Measurements from ENCODE around the gene TNK1.

TNK1 gene

DNA sequence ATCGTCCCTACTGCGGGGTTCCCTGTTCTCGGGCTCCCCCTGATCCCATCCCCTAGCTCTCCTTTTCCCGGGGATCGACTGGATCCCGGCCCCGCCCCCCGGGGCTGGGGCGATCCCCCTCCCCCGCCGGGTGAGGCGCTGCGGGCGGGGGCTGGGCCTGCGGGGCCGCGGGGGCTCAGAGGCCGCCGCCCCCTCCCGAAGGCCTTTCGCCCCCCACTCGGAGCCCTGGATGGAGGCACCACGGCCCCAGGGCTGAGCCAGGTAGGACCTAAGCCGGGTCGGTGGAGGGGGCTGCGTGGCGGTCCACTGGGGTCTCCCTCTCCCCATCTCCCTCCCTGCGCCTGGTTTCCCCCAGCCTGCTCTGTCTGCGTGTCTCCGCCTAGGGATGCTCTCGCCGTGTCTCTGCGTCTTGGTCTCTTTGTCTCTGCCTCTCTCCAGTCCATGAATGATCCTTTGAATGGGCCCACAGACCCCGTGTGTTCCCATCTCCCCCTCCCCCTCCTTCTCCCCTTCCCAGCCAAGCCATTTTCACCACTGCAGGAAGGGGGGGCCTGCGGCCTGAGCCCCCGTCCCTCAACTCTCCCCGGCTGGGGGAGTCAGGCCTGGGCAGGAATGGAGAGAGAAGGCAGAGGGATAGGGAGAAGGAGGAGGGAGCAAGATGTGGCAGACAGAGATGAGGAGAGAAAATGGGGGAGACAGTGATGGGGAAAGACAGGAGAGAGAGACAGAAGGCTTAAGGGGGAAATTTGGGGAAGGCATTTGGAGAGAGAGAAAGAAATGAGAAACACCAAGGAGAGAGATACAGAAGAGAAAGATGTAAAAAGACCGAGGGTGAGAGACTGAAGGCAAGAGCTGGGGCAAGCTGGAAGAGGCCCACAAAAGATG lies 24.7 kb downstream of the TNK1 start:
- H3K27ac ChIP-seq (ENCODE audit: insufficient read depth in 1 of 2, low read depth in 1 of 2, low read length in 2 of 2, poor library complexity in 1 of 2, severe bottlenecking in 2 of 2): no peak overlapping the region
- H3K9me3 ChIP-seq (ENCODE audit: control extremely low read depth in 1 of 5, control insufficient read depth in 4 of 5, insufficient read depth in 2 of 5, low read depth in 1 of 5, low read length in 4 of 5): no peaks in the 10 kb centered on the region
- H3K4me3 ChIP-seq (ENCODE audit: control insufficient read depth in 1 of 7, extremely low read depth in 1 of 7, insufficient read depth in 4 of 7, low read depth in 2 of 7, low read length in 6 of 7): peak overlapping the region; percentile 20 to 93 (median 82)
- H3K27me3 ChIP-seq (replicated peaks in 2 of 5; ENCODE audit: control insufficient read depth in 4 of 5, insufficient read depth in 5 of 5, low read length in 4 of 5): peaks cover 0 to 5% (median 4%) of the 10 kb centered on the region in 5 experiments
- 22% methylated on average over 25 of the region's 38 CpGs for WGBS (ENCODE audit: insufficient coverage)
- ChIA-PET POLR2A (no interaction called here), CTCF (interaction anchor here (1.0 to 1.5 kb wide), 2 partner anchors 29 to 283 kb away, joined by 3 read pairs; partner anchors contain the start of gene TMEM102)
- DNase-seq: no peak
- peaks cover 0 to 4% (median under 1%) of the 10 kb centered on the region in 4 experiments for H3K36me3 ChIP-seq (ENCODE audit: control insufficient read depth in 4 of 4, insufficient read depth in 4 of 4, low read length in 3 of 4)
- H3K4me1 ChIP-seq (ENCODE audit: control extremely low read depth in 1 of 4, control insufficient read depth in 4 of 4, insufficient read depth in 4 of 4, low read length in 3 of 4): peaks cover 0 to 36% (median 25%) of the 10 kb centered on the region in 4 experiments

DNA sequence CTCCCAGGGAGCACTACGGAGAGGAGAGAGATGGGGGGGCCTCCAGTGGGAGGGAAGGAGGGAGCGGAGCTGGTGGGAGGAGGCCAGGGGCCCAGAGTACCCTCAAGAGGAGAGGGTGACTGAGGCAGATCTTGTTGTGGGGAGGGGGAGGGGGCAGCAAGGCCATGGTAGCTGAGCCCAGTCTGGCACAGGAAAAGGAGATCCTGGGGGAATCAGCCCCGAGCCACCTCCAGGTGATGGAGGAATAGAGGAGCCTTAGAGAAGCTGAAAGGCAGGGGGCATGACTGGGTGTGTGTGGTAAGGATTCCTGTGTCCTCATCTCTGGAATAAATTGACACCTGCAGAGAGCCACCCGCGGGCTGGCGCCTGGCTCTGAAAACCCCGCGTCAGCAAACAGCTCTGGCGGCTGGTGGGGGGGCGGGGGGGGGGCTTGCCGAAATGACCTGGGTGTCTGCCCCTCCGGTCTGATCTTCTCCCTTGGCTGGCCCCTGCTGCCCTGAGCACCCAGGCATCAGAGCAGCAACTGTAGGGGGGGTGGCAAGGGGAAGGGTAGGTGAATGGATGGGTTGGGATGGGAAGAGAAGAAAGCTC lies 25.4 kb downstream of the TNK1 start:
- peaks cover 0 to 2% (median 0%) of the 10 kb centered on the region in 4 experiments for H3K36me3 ChIP-seq (ENCODE audit: control insufficient read depth in 4 of 4, insufficient read depth in 4 of 4, low read length in 3 of 4)
- no peak overlapping the region for H3K27ac ChIP-seq (ENCODE audit: insufficient read depth in 1 of 2, low read depth in 1 of 2, low read length in 2 of 2, poor library complexity in 1 of 2, severe bottlenecking in 2 of 2)
- ChIA-PET CTCF (interaction anchor here (1.0 to 1.5 kb wide), 5 partner anchors 8 to 283 kb away, joined by 3 read pairs; partner anchors contain the start of gene TMEM102), POLR2A (no interaction called here)
- peaks cover 0 to 5% (median 4%) of the 10 kb centered on the region in 5 experiments for H3K27me3 ChIP-seq (replicated peaks in 2 of 5; ENCODE audit: control insufficient read depth in 4 of 5, insufficient read depth in 5 of 5, low read length in 4 of 5)
- H3K4me3 ChIP-seq (ENCODE audit: control insufficient read depth in 1 of 7, extremely low read depth in 1 of 7, insufficient read depth in 4 of 7, low read depth in 2 of 7, low read length in 6 of 7): no peak overlapping the region
- DNase-seq: no peak
- H3K9me3 ChIP-seq (ENCODE audit: control extremely low read depth in 1 of 5, control insufficient read depth in 4 of 5, insufficient read depth in 2 of 5, low read depth in 1 of 5, low read length in 4 of 5): no peaks in the 10 kb centered on the region
- WGBS (ENCODE audit: insufficient coverage): 85% methylated on average over 3 of the region's 12 CpGs
- peaks cover 0 to 36% (median 25%) of the 10 kb centered on the region in 4 experiments for H3K4me1 ChIP-seq (ENCODE audit: control extremely low read depth in 1 of 4, control insufficient read depth in 4 of 4, insufficient read depth in 4 of 4, low read length in 3 of 4)

DNA sequence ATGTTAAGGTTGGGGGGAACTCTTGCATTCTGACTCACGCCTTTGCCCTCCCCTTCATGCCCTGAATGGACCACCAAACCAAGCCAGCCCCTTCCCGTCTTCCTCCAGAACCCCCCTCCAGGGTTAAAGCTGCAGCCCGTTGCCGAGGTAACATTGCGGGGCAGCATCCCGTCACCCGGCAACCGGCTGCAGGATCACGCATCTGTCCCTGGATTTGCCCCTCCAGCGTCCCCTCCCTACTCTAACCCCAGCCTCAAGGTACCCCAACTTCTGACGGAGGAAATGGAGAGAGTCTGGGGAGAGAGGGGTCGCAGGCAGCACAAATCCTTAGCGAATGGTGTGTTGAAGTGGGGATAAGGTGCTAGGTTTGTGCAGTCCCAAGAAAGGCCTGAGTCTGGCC lies 26.2 kb downstream of the TNK1 start:
- Histone ChIP-seq H3K36me3 (ENCODE audit: control insufficient read depth in 4 of 4, insufficient read depth in 4 of 4, low read length in 3 of 4) (peaks cover 0 to 2% (median 0%) of the 10 kb centered on the region in 4 experiments), H3K27ac (ENCODE audit: insufficient read depth in 1 of 2, low read depth in 1 of 2, low read length in 2 of 2, poor library complexity in 1 of 2, severe bottlenecking in 2 of 2) (no peak overlapping the region), H3K9me3 (ENCODE audit: control extremely low read depth in 1 of 5, control insufficient read depth in 4 of 5, insufficient read depth in 2 of 5, low read depth in 1 of 5, low read length in 4 of 5) (no peaks in the 10 kb centered on the region), H3K4me3 (ENCODE audit: control insufficient read depth in 1 of 7, extremely low read depth in 1 of 7, insufficient read depth in 4 of 7, low read depth in 2 of 7, low read length in 6 of 7) (no peak overlapping the region), H3K27me3 (replicated peaks in 2 of 5; ENCODE audit: control insufficient read depth in 4 of 5, insufficient read depth in 5 of 5, low read length in 4 of 5) (peaks cover 0 to 5% (median 4%) of the 10 kb centered on the region in 5 experiments), H3K4me1 (ENCODE audit: control extremely low read depth in 1 of 4, control insufficient read depth in 4 of 4, insufficient read depth in 4 of 4, low read length in 3 of 4) (peaks cover 0 to 36% (median 25%) of the 10 kb centered on the region in 4 experiments)
- DNase-seq: no peak
- POLR2A ChIA-PET: no interaction called here
- 93% methylated on average over 4 of the region's 13 CpGs for WGBS (ENCODE audit: insufficient coverage)
- CTCF ChIA-PET: interaction anchor here (1.0 to 1.4 kb wide), 5 partner anchors 8 to 182 kb away, joined by 3 to 4 read pairs (median 3); no protein-coding TSS in a partner anchor

DNA sequence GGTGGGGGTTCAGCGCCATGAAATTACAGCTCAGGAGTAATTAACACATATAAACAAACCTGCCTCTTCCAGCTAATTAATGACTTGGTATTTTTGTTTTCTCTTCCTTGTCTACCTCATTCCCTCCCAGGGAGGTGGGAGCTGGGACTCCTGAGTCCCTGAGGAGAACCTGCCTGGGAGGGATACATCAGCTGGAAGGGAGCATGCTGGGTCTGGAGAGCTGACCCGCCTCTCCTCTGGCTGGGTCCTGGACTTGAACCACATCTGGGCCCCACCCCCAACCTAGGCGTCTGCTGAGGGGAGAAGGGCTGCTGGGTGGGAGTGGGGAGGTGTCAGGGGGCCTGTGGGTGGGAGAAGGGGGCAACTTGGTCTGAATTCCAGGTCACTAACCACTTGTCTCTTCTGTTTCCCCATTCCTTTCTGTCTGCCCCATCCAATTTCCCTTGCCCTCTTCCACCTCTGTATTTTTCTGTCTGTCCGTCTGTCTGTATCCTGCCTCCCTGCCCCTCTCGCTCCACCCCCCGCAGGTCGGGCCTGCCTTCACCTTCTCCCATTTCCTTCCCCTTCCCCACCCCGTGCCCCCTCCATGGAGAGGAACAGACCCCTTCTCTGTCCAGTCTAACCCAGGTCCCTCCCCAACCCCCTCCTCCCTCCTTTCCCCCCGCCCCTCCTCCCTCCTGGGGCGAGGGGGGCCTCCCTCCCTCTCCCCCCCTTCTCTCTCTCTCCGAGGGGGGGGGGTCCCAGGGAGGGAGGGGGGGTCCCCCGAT lies 26.8 kb downstream of the TNK1 start, which contains the start of gene NLGN2:
Gene NLGN2 (plus strand): TSS at position 361 of the 767 bp plus-strand sequence. CDS start 411 bp downstream, outside the sequence.
- WGBS (ENCODE audit: insufficient coverage): 47% methylated on average over 4 of the region's 12 CpGs
- CTCF ChIA-PET: interaction anchor here (1.0 to 1.4 kb wide), 5 partner anchors 9 to 181 kb away, joined by 3 to 4 read pairs (median 3); no protein-coding TSS in a partner anchor
- POLR2A ChIA-PET: no interaction called here
- peaks cover 0 to 5% (median 4%) of the 10 kb centered on the region in 5 experiments for H3K27me3 ChIP-seq (replicated peaks in 2 of 5; ENCODE audit: control insufficient read depth in 4 of 5, insufficient read depth in 5 of 5, low read length in 4 of 5)
- H3K27ac ChIP-seq (ENCODE audit: insufficient read depth in 1 of 2, low read depth in 1 of 2, low read length in 2 of 2, poor library complexity in 1 of 2, severe bottlenecking in 2 of 2): no peak within 1 kb of the TSS
- H3K4me3 ChIP-seq (ENCODE audit: control insufficient read depth in 1 of 7, extremely low read depth in 1 of 7, insufficient read depth in 4 of 7, low read depth in 2 of 7, low read length in 6 of 7): peak within 1 kb of the TSS in 2 of 7 experiments; percentile 38 to 51
- peaks cover 0 to 36% (median 24%) of the 10 kb centered on the region in 4 experiments for H3K4me1 ChIP-seq (ENCODE audit: control extremely low read depth in 1 of 4, control insufficient read depth in 4 of 4, insufficient read depth in 4 of 4, low read length in 3 of 4)
- DNase-seq: no peak
- peaks cover 0 to 2% (median 0%) of the 10 kb centered on the region in 4 experiments for H3K36me3 ChIP-seq (ENCODE audit: control insufficient read depth in 4 of 4, insufficient read depth in 4 of 4, low read length in 3 of 4)
- H3K9me3 ChIP-seq (ENCODE audit: control extremely low read depth in 1 of 5, control insufficient read depth in 4 of 5, insufficient read depth in 2 of 5, low read depth in 1 of 5, low read length in 4 of 5): no peaks in the 10 kb centered on the region

DNA sequence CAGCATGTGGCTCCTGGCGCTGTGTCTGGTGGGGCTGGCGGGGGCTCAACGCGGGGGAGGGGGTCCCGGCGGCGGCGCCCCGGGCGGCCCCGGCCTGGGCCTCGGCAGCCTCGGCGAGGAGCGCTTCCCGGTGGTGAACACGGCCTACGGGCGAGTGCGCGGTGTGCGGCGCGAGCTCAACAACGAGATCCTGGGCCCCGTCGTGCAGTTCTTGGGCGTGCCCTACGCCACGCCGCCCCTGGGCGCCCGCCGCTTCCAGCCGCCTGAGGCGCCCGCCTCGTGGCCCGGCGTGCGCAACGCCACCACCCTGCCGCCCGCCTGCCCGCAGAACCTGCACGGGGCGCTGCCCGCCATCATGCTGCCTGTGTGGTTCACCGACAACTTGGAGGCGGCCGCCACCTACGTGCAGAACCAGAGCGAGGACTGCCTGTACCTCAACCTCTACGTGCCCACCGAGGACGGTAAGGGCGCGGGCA lies 27.4 kb downstream of the TNK1 start:
- Histone ChIP-seq H3K27ac (ENCODE audit: insufficient read depth in 1 of 2, low read depth in 1 of 2, low read length in 2 of 2, poor library complexity in 1 of 2, severe bottlenecking in 2 of 2) (no peak overlapping the region), H3K4me1 (ENCODE audit: control extremely low read depth in 1 of 4, control insufficient read depth in 4 of 4, insufficient read depth in 4 of 4, low read length in 3 of 4) (peaks cover 0 to 30% (median 18%) of the 10 kb centered on the region in 4 experiments), H3K9me3 (ENCODE audit: control extremely low read depth in 1 of 5, control insufficient read depth in 4 of 5, insufficient read depth in 2 of 5, low read depth in 1 of 5, low read length in 4 of 5) (no peaks in the 10 kb centered on the region), H3K27me3 (replicated peaks in 2 of 5; ENCODE audit: control insufficient read depth in 4 of 5, insufficient read depth in 5 of 5, low read length in 4 of 5) (peaks cover 0 to 5% (median 4%) of the 10 kb centered on the region in 5 experiments), H3K4me3 (ENCODE audit: control insufficient read depth in 1 of 7, extremely low read depth in 1 of 7, insufficient read depth in 4 of 7, low read depth in 2 of 7, low read length in 6 of 7) (peak overlapping the region in 2 of 7 experiments; percentile 16 to 51), H3K36me3 (ENCODE audit: control insufficient read depth in 4 of 4, insufficient read depth in 4 of 4, low read length in 3 of 4) (peaks cover 0 to 2% (median 0%) of the 10 kb centered on the region in 4 experiments)
- DNase-seq: peak; percentile 36 to 58 (median 55)
- ChIA-PET POLR2A (no interaction called here), CTCF (interaction anchor here (1.4 to 1.5 kb wide), 2 partner anchors 20 to 27 kb away, joined by 3 to 6 read pairs; partner anchors contain the start of gene TMEM102)
- 86% methylated on average over 51 of the region's 58 CpGs for WGBS (ENCODE audit: insufficient coverage)

DNA sequence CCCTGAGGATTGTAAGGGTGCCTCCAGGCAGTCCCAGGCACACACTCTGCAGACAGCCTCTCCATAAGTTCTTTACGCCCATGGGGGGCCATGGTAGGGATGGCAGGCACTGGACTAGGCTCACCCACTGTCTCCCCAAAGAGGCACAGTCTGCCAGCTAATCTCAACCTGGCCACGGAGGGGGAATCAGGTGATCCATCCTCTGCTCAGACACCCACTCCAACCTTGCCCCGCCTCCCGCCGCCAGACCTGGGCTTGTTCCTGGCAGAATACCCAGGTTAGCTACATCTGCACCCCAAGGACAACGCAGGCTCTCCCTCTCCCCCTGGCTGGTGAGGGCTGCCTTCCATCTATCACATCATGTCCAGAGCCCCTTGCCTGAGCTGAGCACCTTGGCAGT lies 28.0 kb downstream of the TNK1 start:
- CTCF ChIA-PET: interaction anchor here (1.5 kb wide), 1 partner anchor 27 kb away, joined by 6 read pairs; the partner anchor contains the start of gene TMEM102
- POLR2A ChIA-PET: interaction anchor here (1.0 kb wide), 1 partner anchor 29 kb away, joined by 3 read pairs; no protein-coding TSS in a partner anchor
- peak overlapping the region in 1 of 7 experiments; percentile 51 for H3K4me3 ChIP-seq (ENCODE audit: control insufficient read depth in 1 of 7, extremely low read depth in 1 of 7, insufficient read depth in 4 of 7, low read depth in 2 of 7, low read length in 6 of 7)
- H3K36me3 ChIP-seq (ENCODE audit: control insufficient read depth in 4 of 4, insufficient read depth in 4 of 4, low read length in 3 of 4): peaks cover 0 to 2% (median 0%) of the 10 kb centered on the region in 4 experiments
- no peaks in the 10 kb centered on the region for H3K9me3 ChIP-seq (ENCODE audit: control extremely low read depth in 1 of 5, control insufficient read depth in 4 of 5, insufficient read depth in 2 of 5, low read depth in 1 of 5, low read length in 4 of 5)
- WGBS (ENCODE audit: insufficient coverage): 100% methylated on average over 6 of the region's 6 CpGs
- peaks cover 0 to 5% (median 4%) of the 10 kb centered on the region in 5 experiments for H3K27me3 ChIP-seq (replicated peaks in 2 of 5; ENCODE audit: control insufficient read depth in 4 of 5, insufficient read depth in 5 of 5, low read length in 4 of 5)
- H3K4me1 ChIP-seq (ENCODE audit: control extremely low read depth in 1 of 4, control insufficient read depth in 4 of 4, insufficient read depth in 4 of 4, low read length in 3 of 4): peaks cover 0 to 27% (median 14%) of the 10 kb centered on the region in 4 experiments
- no peak for DNase-seq
- H3K27ac ChIP-seq (ENCODE audit: insufficient read depth in 1 of 2, low read depth in 1 of 2, low read length in 2 of 2, poor library complexity in 1 of 2, severe bottlenecking in 2 of 2): no peak overlapping the region

All from common myeloid progenitor, CD34-positive (primary cell).